A673 (cell line): ENCODE results near the gene MYCN.

Experiments used
- EZH2 ChIP-seq: fragments of 200-600 bp; sonication (generic); IDR thresholded peaks from 2 replicates; pipeline ENCODE4 v1.6.1; 2017; ENCODE audit warnings: borderline replicate concordance, low read depth, mild to moderate bottlenecking, mixed read lengths, antibody characterized with exemption, low read length; ENCODE audit not compliant: poor library complexity, severe bottlenecking
- TF ChIP-seq, protein P1 (sequence below): fragments of 300-800, 200-600 bp; sonication (generic); conservative IDR thresholded peaks from 2 replicates; pipeline ENCODE4 v1.5.1; 2017; ENCODE audit warnings: low read depth, mild to moderate bottlenecking, antibody characterized with exemption, low read length, moderate library complexity, mixed read lengths

DNA sequence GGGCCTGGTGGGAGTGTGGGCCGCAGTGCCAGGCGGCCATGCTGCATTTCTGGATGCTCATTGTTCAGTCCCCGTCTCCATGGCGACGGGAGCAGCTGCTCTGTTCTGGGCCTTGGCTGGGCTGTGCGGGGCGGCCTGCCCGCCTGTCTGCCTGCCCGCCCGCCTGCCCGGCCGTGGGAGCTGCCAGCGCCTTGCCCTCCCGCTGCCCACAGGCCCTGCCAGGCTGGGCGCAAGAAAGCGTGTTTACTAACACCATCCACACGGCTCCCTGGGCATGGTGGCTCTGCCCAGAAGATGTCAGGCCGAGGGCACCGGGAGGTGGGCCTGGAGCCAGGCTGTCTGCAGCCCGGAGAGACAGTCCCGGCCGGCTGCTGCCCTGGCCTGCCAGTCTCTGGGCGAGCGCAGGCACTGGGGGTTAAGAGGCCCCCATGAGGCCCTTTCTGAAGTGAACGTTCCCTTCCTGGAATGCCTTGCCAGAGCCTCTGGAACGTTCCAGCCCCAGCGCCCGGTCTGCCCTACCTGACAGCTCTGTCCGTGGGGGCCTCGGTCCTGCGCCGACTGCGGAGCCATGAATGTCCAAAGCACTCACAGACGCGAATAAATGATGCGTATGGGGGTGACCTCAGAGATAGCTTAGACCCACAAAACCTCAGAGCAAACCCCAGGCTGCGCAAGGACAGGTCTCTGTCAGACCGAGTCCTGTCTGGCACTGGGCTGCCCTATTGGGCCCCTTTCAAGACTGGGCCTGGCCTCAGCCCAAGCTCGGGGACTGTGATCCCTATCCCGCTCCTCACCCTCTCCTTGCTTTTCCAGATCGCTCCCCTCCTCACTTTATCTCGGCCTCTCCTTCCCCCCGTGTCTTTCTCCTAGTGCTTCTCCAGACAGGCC lies 44.3 kb downstream of the MYCN start:
- TF ChIP-seq, protein P1, sequence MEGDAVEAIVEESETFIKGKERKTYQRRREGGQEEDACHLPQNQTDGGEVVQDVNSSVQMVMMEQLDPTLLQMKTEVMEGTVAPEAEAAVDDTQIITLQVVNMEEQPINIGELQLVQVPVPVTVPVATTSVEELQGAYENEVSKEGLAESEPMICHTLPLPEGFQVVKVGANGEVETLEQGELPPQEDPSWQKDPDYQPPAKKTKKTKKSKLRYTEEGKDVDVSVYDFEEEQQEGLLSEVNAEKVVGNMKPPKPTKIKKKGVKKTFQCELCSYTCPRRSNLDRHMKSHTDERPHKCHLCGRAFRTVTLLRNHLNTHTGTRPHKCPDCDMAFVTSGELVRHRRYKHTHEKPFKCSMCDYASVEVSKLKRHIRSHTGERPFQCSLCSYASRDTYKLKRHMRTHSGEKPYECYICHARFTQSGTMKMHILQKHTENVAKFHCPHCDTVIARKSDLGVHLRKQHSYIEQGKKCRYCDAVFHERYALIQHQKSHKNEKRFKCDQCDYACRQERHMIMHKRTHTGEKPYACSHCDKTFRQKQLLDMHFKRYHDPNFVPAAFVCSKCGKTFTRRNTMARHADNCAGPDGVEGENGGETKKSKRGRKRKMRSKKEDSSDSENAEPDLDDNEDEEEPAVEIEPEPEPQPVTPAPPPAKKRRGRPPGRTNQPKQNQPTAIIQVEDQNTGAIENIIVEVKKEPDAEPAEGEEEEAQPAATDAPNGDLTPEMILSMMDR: no peak
- TF ChIP-seq EZH2: no peak
